SK-N-SH (cell line): ENCODE results near the gene DACH1.

Experiments
- TEAD4 ChIP-seq: IDR thresholded peaks from 2 replicates; pipeline ENCODE4 v1.4.0; 2012; ENCODE audit warnings: mild to moderate bottlenecking, borderline replicate concordance; ENCODE audit not compliant: insufficient read depth
- USF2 ChIP-seq: fragments of 150-350 bp; IDR thresholded peaks from 2 replicates; pipeline ENCODE4 v1.6.1; 2017; ENCODE audit warnings: antibody characterized with exemption, low read length, low read depth, borderline replicate concordance
- TF ChIP-seq, protein P1 (sequence below): fragments of 200-600 bp; sonication (generic); IDR thresholded peaks from 2 replicates; pipeline ENCODE4 v1.6.1; 2017; ENCODE audit warnings: antibody characterized with exemption, mild to moderate bottlenecking, moderate library complexity
- TF ChIP-seq, protein P2 (sequence below): IDR thresholded peaks from 2 replicates; pipeline ENCODE4 v1.4.0; 2012; ENCODE audit warnings: low read depth, borderline replicate concordance

- TF ChIP-seq USF2 (no peak), TEAD4 (no peak)
- TF ChIP-seq, protein P1, sequence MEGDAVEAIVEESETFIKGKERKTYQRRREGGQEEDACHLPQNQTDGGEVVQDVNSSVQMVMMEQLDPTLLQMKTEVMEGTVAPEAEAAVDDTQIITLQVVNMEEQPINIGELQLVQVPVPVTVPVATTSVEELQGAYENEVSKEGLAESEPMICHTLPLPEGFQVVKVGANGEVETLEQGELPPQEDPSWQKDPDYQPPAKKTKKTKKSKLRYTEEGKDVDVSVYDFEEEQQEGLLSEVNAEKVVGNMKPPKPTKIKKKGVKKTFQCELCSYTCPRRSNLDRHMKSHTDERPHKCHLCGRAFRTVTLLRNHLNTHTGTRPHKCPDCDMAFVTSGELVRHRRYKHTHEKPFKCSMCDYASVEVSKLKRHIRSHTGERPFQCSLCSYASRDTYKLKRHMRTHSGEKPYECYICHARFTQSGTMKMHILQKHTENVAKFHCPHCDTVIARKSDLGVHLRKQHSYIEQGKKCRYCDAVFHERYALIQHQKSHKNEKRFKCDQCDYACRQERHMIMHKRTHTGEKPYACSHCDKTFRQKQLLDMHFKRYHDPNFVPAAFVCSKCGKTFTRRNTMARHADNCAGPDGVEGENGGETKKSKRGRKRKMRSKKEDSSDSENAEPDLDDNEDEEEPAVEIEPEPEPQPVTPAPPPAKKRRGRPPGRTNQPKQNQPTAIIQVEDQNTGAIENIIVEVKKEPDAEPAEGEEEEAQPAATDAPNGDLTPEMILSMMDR: no peak
- TF ChIP-seq, protein P2, sequence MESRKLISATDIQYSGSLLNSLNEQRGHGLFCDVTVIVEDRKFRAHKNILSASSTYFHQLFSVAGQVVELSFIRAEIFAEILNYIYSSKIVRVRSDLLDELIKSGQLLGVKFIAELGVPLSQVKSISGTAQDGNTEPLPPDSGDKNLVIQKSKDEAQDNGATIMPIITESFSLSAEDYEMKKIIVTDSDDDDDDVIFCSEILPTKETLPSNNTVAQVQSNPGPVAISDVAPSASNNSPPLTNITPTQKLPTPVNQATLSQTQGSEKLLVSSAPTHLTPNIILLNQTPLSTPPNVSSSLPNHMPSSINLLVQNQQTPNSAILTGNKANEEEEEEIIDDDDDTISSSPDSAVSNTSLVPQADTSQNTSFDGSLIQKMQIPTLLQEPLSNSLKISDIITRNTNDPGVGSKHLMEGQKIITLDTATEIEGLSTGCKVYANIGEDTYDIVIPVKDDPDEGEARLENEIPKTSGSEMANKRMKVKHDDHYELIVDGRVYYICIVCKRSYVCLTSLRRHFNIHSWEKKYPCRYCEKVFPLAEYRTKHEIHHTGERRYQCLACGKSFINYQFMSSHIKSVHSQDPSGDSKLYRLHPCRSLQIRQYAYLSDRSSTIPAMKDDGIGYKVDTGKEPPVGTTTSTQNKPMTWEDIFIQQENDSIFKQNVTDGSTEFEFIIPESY: no peak
Measured at GRCh38 chr13:71517004-71517403, 350.0 kb downstream of the DACH1 start.
